ENCODE results near the gene KLF9.

KLF9 gene

DNA sequence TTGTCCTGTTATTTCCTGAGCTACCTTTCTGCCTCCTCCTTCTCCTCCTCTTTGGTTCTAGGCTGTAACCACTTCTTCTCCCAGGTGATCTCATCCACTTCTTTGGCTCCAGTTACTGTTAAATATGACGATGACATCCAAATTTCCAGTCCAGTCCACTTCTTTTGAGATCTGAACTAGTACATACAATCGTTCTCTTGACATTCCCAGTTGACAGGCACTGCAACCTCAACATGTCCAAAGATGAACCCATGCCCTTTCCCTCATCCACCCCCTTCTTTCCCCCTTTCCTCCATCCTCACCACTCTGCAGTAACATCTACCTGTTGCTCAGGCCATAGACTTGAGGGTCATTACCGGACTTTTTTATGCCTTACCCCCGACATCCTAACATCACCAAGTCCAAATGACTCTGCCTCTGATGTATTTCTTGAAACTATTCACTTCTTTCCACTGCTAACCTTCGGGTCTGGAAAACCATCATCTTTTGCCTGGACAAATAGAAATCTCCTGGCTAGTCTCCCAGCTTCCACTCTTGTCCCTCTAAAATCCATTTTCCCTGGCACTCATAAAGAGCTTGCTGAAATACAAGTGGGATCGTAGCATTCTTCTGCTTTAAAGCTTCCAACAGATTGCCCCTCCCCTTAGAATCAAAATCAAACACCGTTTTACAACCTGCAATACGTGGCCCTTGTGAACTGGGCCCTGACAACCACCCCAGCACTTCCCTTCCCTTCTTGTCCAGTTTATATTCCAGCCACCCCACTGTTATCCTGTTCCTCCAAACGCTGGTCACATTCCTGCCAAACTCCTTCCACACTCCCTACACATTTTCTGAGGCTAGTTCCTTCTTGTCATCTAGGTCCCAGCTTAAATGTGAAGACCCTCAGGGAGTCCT is 31.5 kb downstream of the KLF9 start:
- DNase-seq (ENCODE audit: low read depth): no peak
- in situ Hi-C loops (cut with HindIII; ENCODE audit: low sequenced_read_pairs): no loop called here
- TF ChIP-seq, protein P1, sequence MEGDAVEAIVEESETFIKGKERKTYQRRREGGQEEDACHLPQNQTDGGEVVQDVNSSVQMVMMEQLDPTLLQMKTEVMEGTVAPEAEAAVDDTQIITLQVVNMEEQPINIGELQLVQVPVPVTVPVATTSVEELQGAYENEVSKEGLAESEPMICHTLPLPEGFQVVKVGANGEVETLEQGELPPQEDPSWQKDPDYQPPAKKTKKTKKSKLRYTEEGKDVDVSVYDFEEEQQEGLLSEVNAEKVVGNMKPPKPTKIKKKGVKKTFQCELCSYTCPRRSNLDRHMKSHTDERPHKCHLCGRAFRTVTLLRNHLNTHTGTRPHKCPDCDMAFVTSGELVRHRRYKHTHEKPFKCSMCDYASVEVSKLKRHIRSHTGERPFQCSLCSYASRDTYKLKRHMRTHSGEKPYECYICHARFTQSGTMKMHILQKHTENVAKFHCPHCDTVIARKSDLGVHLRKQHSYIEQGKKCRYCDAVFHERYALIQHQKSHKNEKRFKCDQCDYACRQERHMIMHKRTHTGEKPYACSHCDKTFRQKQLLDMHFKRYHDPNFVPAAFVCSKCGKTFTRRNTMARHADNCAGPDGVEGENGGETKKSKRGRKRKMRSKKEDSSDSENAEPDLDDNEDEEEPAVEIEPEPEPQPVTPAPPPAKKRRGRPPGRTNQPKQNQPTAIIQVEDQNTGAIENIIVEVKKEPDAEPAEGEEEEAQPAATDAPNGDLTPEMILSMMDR (IDR thresholded peaks at IDR 0.05; ENCODE audit: low read depth, low read length, missing control alignments): no peak
- H3K4me3 ChIP-seq (ENCODE audit: low read depth, low read length): no peak overlapping the region

DNA sequence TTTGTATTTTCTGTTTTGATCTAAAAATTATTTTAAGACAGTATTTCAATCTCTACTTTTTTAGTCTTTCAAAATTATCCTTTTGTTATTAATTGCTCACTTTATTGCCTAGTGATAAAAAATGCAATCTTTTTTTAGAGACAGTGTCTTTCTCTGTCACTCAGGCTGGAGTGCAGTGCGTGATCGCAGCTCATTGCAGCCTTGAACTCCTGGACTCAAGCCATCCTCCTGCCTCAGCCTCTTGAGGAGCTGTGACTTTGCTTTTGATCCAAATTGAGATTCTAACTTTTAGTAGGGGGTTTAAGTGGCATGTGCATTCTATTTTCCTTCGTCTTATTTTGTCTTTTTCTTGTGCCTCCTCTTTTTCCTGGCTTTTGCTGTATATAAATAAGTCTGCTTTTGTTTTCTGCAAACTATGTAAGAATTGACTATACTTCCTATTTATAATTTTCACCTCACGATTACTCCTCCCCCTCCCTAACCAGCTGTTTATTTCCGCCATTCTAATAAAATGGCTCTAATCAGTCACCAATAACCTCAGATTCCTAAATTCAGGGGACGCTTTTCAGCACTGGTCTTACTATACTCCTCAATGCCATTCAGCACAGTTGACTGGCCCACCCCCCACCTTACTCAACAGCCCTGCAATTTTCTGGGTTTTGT is 32.3 kb downstream of the KLF9 start:
- in situ Hi-C loops (cut with HindIII; ENCODE audit: low sequenced_read_pairs): no loop called here
- TF ChIP-seq, protein P1 (IDR thresholded peaks at IDR 0.05; ENCODE audit: low read depth, low read length, missing control alignments): no peak

DNA sequence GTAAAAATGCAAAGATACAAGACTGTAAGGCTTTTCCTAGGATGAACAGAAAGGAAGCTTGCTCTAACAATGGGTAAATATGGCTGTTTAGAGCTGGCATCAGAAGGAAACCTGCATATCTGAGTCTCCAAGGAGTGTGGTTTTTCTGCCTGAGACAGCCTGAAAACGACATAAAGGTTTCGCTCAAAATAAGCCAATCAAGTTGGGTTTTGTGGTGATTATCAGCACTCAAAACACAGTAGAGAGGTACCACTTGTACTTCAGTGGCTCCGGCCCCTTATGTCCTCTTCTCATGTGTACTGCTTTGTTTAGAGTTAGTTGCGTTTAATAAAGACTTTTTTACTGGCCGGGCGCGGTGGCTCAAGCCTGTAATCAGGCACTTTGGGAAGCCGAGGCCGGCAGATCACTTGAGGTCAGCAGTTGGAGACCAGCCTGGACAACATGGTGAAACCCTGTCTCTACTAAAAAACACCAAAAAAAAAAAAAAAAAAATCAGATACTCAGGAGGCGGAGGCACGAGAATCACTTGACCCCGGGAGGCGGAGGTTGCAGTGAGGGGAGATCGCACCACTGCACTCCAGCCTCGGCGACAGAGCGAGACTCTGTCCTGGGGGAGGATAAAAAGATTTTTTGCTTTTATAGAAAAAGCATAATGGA is 39.4 kb downstream of the KLF9 start:
- DNase-seq (ENCODE audit: low read depth): no peak
- TF ChIP-seq, protein P1 (IDR thresholded peaks at IDR 0.05; ENCODE audit: low read depth, low read length, missing control alignments): no peak
- in situ Hi-C loops (cut with HindIII; ENCODE audit: low sequenced_read_pairs): no loop called here
- no peak overlapping the region for H3K4me3 ChIP-seq (ENCODE audit: low read depth, low read length)

More for the DNA sequence above, 32.3 kb downstream of the KLF9 start:
- no peak for DNase-seq (ENCODE audit: low read depth)
- H3K4me3 ChIP-seq (ENCODE audit: low read depth, low read length): no peak overlapping the region

DNA sequence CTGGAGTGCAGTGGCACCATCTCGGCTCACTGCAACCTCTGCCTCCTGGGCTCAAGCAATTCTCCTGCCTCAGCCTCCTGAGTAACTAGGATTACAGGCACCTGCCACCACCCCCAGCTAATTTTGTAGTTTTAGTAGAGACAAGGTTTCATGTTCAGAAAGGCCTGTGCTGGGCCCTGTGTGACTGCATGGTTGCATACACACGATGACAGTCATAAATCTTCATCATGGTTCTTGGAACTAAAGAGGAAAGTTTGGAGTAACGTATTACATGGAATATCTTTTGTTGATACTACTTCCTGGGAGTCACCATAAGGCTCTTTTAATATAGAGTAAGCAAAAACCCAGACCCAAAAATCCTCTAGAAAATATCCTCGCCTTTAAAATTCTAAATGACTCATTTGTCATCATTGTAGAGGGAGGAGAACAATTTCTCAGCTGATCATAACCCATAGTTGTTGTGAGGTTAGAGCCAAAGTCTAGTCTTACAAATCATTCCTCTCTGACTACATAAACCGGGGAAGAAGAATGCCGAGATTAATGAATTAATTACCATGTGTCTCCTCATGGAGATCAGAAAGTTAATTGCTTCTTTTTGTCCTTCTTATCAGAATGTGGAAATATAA is 47.0 kb downstream of the KLF9 start:
- DNase-seq (ENCODE audit: low read depth): no peak
- TF ChIP-seq, protein P1 (IDR thresholded peaks at IDR 0.05; ENCODE audit: low read depth, low read length, missing control alignments): no peak
- H3K4me3 ChIP-seq (ENCODE audit: low read depth, low read length): no peak overlapping the region
- in situ Hi-C loops (cut with HindIII; ENCODE audit: low sequenced_read_pairs): no loop called here

DNA sequence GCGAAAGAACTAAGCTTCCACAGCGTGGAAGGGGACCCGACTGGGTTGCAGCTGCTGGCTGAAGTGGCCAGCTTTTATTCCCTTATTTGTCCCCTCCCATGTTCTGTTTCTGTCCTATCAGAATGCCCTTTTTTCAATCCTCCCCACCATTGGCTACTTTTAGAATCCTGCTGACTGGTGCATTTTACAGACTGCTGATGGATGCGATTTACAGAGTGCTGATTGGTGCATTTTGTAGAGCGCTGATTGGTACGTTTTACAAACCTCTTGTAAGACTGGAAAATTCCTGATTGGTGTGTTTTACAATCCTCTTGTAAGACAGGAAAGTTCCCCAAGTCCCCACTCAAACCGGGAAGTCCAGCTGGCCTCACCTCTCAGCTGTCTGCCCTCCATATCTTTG is 50.7 kb downstream of the KLF9 start:
- TF ChIP-seq, protein P1 (IDR thresholded peaks at IDR 0.05; ENCODE audit: low read depth, low read length, missing control alignments): no peak
- H3K4me3 ChIP-seq (ENCODE audit: low read depth, low read length): no peak overlapping the region
- DNase-seq (ENCODE audit: low read depth): no peak
- in situ Hi-C loops (cut with HindIII; ENCODE audit: low sequenced_read_pairs): no loop called here

DNA sequence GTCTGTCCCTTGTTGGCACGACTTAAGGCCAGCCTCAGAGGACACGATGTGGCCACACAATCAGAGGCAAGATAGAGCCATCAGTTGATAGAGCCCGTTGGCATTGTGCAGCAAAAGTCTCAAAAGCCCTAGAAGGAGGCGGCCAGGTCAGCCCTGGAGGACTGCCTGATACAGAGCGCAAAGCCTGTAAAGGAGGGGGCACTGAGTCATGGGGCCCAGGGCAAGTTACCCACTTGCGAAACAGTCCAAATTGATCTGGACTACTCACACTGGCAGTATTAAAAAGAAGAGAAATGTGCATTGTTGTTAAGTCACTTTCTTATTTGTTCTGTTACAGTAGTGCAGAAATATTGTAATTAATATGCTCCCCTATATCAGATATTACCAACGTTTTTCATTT is 51.5 kb downstream of the KLF9 start:
- H3K4me3 ChIP-seq (ENCODE audit: low read depth, low read length): no peak overlapping the region
- in situ Hi-C loops (cut with HindIII; ENCODE audit: low sequenced_read_pairs): no loop called here
- DNase-seq (ENCODE audit: low read depth): no peak
- TF ChIP-seq, protein P1 (IDR thresholded peaks at IDR 0.05; ENCODE audit: low read depth, low read length, missing control alignments): no peak
